Tibial artery (tissue), 4 donors: ENCODE data around the gene SHISA9.
A peak's percentile ranks its signal among the peaks of the same experiment; 100 is the strongest.

Experiments
- DNase-seq, 2 donors: peaks; one replicate each; pipeline ENCODE4 v3.0.0-alpha.2; 2019
- H3K27ac ChIP-seq, 2 donors: fragments of 200-600 bp; sonication (generic) in 1 of 2; 1 replicate in 1 of 2; 2 replicates in 1 of 2; pipeline ENCODE4 v1.5.1; 2018 to 2019; ENCODE audit warnings: mild to moderate bottlenecking in 1 of 2
- H3K27me3 ChIP-seq, 2 donors: fragments of 200-600 bp; sonication (generic) in 1 of 2; one replicate each; pipeline versions ENCODE4 v1.5.1 to v1.6.0; 2016 to 2019
- H3K36me3 ChIP-seq, 3 donors: fragments of 200-600 bp; sonication (generic) in 2 of 3; one replicate each; pipeline ENCODE4 v1.5.1; 2016 to 2019; ENCODE audit warnings: mild to moderate bottlenecking in 2 of 3
- H3K4me1 ChIP-seq, 4 donors: fragments of 200-600 bp; sonication (generic) in 2 of 4; 1 replicate in 3 of 4; 2 replicates in 1 of 4; pipeline ENCODE4 v1.5.1; 2016 to 2019
- H3K4me3 ChIP-seq, 2 donors: fragments of 200-600 bp; sonication (generic) in 1 of 2; 1 replicate in 1 of 2; 2 replicates in 1 of 2; pipeline ENCODE4 v1.5.1; 2018 to 2019; ENCODE audit warnings: mild to moderate bottlenecking in 2 of 2
- H3K9me3 ChIP-seq, 3 donors: fragments of 200-600 bp; sonication (generic) in 1 of 3; one replicate each; pipeline ENCODE4 v1.5.1; 2016 to 2019
- intact Hi-C: fragments of 100-400 bp; cut with DNase I; formaldehyde crosslinking; loops from one replicate; pipeline ENCODE4 v1.15.0; 2023; ENCODE audit warnings: low total_unique reads
- TF ChIP-seq, protein P1 (sequence below), 2 experiments: fragments of 200-600 bp in 1 of 2; fragments of 450-650 bp in 1 of 2; IDR thresholded peaks; one replicate each; pipeline ENCODE4 v1.5.1; 2017 to 2019; ENCODE audit warnings: antibody characterized with exemption in 2 of 2, mild to moderate bottlenecking in 1 of 2, moderate library complexity in 1 of 2

Gene SHISA9

GRCh38 chr16:12899529-12900143 lies 1.8 kb upstream of the SHISA9 start:
- Histone ChIP-seq H3K4me1 (peaks cover 0 to 32% (median 24%) of the 10 kb centered on the region in 4 donors), H3K27ac (no peak overlapping the region), H3K36me3 (no peaks in the 10 kb centered on the region), H3K9me3 (no peaks in the 10 kb centered on the region), H3K4me3 (no peak overlapping the region), H3K27me3 (peaks cover 0 to 66% of the 10 kb centered on the region in 2 donors)
- TF ChIP-seq, protein P1, sequence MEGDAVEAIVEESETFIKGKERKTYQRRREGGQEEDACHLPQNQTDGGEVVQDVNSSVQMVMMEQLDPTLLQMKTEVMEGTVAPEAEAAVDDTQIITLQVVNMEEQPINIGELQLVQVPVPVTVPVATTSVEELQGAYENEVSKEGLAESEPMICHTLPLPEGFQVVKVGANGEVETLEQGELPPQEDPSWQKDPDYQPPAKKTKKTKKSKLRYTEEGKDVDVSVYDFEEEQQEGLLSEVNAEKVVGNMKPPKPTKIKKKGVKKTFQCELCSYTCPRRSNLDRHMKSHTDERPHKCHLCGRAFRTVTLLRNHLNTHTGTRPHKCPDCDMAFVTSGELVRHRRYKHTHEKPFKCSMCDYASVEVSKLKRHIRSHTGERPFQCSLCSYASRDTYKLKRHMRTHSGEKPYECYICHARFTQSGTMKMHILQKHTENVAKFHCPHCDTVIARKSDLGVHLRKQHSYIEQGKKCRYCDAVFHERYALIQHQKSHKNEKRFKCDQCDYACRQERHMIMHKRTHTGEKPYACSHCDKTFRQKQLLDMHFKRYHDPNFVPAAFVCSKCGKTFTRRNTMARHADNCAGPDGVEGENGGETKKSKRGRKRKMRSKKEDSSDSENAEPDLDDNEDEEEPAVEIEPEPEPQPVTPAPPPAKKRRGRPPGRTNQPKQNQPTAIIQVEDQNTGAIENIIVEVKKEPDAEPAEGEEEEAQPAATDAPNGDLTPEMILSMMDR (IDR thresholded peaks at IDR 0.05), result no peak
- intact Hi-C loops, result no loop called here
- no peak for DNase-seq

DNA sequence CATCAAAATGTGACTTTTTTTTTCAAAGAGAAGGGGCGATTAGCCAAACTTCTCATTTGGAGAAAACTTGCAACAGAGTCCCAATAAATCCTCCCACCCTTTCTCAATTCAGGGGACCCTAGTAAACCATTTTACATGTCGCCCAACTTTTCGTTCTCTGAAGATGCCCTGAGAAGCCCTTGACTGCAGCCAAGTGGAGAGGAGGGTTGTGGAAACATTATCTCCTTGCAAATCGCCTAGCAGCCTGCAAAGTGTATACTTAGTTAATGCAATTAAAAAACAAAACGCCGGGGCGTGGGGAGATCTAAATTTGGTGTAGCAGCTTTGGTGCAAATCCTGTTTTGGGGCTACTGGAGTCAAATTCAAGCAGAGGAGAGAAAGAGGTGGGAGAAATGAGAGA lies 1.2 kb upstream of the SHISA9 start:
- no peak overlapping the region for H3K4me3 ChIP-seq
- no peaks in the 10 kb centered on the region for H3K9me3 ChIP-seq
- H3K36me3 ChIP-seq, result no peaks in the 10 kb centered on the region
- TF ChIP-seq, protein P1 (IDR thresholded peaks at IDR 0.05), result no peak
- DNase-seq, result no peak
- H3K4me1 ChIP-seq, result peaks cover 0 to 32% (median 24%) of the 10 kb centered on the region in 4 donors
- H3K27me3 ChIP-seq, result peaks cover 0 to 71% of the 10 kb centered on the region in 2 donors
- intact Hi-C loops, result no loop called here
- H3K27ac ChIP-seq, result no peak overlapping the region

- Histone ChIP-seq H3K36me3 (no peaks in the 10 kb centered on the region), H3K4me1 (peaks cover 0 to 32% (median 24%) of the 10 kb centered on the region in 4 donors), H3K9me3 (no peaks in the 10 kb centered on the region), H3K27ac (no peak overlapping the region), H3K27me3 (peaks cover 0 to 73% of the 10 kb centered on the region in 2 donors), H3K4me3 (no peak overlapping the region)
- TF ChIP-seq, protein P1 (IDR thresholded peaks at IDR 0.05), result no peak
- intact Hi-C loops, result no loop called here
- DNase-seq, result no peak
Observed at GRCh38 chr16:12900599-12901203, 697 bp upstream of the SHISA9 start.

DNA sequence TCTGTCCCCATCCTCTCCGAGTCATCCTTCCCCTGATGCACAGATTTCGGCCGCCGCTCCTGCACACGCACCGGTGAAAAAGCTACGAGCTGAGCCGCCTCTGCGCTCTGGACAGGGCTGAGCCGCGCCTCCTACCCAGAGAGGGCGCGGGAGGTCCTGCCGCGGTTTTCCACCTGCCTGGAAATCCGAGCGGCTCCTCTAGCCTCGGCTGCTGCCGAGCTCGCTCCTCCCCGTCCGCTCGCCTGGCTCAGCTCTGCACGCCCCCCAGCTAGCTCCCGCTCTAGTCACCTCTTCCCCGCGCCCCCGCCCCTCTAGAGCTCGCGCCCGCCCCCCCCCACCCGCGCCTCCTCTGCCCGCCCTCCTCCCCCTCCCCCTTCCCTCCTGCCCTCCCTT lies 198 bp upstream of the SHISA9 start:
- Histone ChIP-seq H3K36me3 (no peaks in the 10 kb centered on the region), H3K4me3 (peak overlapping the region in 1 of 2 donors; percentile 30), H3K4me1 (peaks cover 0 to 32% (median 24%) of the 10 kb centered on the region in 4 donors), H3K27ac (no peak overlapping the region), H3K9me3 (no peaks in the 10 kb centered on the region), H3K27me3 (peaks cover 0 to 75% of the 10 kb centered on the region in 2 donors)
- intact Hi-C loops, result no loop called here
- TF ChIP-seq, protein P1 (IDR thresholded peaks at IDR 0.05), result no peak
- DNase-seq, result no peak

DNA sequence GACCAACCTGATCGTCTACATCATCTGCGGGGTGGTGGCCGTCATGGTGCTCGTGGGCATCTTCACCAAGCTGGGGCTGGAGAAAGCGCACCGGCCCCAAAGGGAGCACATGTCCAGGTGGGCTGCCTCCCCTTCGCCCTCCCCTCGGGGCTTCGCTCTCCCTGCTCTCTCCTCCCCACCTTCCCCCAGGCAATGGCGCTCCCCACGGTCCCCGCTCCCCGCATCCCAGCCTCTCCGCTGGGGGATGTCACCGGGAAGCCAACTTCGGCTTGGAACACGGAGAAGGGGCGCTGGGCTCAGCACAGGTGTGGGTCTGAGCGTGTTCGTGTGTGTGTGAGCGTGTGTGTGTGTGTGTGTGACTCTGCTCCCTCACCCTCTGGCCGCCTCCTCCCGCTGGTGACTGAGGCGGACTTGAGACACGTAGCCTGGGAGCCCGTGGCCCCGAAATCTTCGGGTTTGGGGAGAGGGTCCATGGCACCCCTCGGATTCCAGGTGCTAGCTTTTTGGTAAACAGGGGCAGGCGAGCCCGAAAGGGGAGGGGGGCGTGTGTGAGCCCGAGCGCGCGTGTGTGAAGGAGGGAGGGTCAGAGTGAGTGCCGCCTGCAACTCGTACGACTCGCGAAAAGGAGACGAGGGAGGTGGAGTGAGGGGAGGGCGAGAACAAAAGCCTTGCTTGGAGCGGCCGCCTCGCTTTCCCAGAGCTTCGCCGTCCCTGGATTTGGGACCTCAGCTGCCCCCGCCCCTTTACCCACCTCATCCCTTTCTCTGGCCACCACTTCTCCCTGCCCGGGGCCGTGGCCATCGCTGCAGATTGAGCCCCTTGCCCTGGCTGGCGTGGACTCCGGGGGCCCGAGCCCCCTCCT lies 1.3 kb downstream of the SHISA9 start:
- H3K4me3 ChIP-seq, result no peak overlapping the region
- peaks cover 0 to 74% of the 10 kb centered on the region in 2 donors for H3K27me3 ChIP-seq
- DNase-seq, result no peak
- TF ChIP-seq, protein P1 (IDR thresholded peaks at IDR 0.05), result no peak
- H3K4me1 ChIP-seq, result peaks cover 0 to 32% (median 24%) of the 10 kb centered on the region in 4 donors
- H3K27ac ChIP-seq, result no peak overlapping the region
- intact Hi-C loops, result no loop called here
- H3K36me3 ChIP-seq, result no peaks in the 10 kb centered on the region
- H3K9me3 ChIP-seq, result no peaks in the 10 kb centered on the region
